Heart right ventricle (tissue), 16 donors: Measurements from ENCODE around the gene OR2AT4. TPM values are rescaled to one million over a fixed set of nuclear protein-coding genes. Genes with fewer than 3 reads are reported as not detected.
"Not testable (repeated sequence)": the region's sequence is repeated elsewhere in the genome, so short reads cannot be mapped to it uniquely, and the experiment has no call there.

Source experiments
- ATAC-seq, 8 donors: fragments of 200-7000 bp; cut with Tn5 transposase; one replicate each; pipeline ENCODE4 v1.9.1; 2020; ENCODE audit warnings: mild to moderate bottlenecking in 8 of 8, moderate library complexity in 8 of 8, moderate number of reproducible peaks in 1 of 8
- DNase-seq, 2 donors: peaks; one replicate each; pipeline ENCODE4 v3.0.0-alpha.2; 2020
- H3K27ac ChIP-seq, 10 donors: fragments of 200-600 bp; sonication (generic) in 2 of 10; one replicate each; pipeline versions ENCODE4 v1.5.0 to v1.8.0; 2020 to 2022; ENCODE audit warnings: mild to moderate bottlenecking in 3 of 10
- H3K27me3 ChIP-seq, 7 donors: fragments of 200-600 bp; one replicate each; pipeline ENCODE4 v1.8.0; 2021 to 2022; ENCODE audit warnings: mild to moderate bottlenecking in 2 of 7
- H3K36me3 ChIP-seq, 9 donors: fragments of 200-600 bp; sonication (generic) in 1 of 9; one replicate each; pipeline versions ENCODE4 v1.5.0 to v1.8.0; 2020 to 2022; ENCODE audit warnings: mild to moderate bottlenecking in 2 of 9
- H3K4me1 ChIP-seq, 9 donors: fragments of 200-600 bp; sonication (generic) in 1 of 9; one replicate each; pipeline versions ENCODE4 v1.5.0 to v1.8.0; 2020 to 2022; ENCODE audit warnings: mild to moderate bottlenecking in 4 of 9
- H3K4me3 ChIP-seq, 10 donors: fragments of 200-600 bp; sonication (generic) in 2 of 10; one replicate each; pipeline versions ENCODE4 v1.5.0 to v1.8.0; 2020 to 2022; ENCODE audit warnings: mild to moderate bottlenecking in 7 of 10, moderate library complexity in 2 of 10
- H3K9me3 ChIP-seq, 11 donors: fragments of 200-600 bp in 10 of 11; sonication (generic) in 2 of 11; one replicate each; pipeline versions ENCODE4 v1.5.0 to v1.8.0; 2013 to 2022; ENCODE audit warnings: mild to moderate bottlenecking in 2 of 11, control low read depth in 1 of 11, moderate library complexity in 1 of 11
- CTCF ChIP-seq, 9 donors: fragments of 200-600 bp; sonication (generic) in 2 of 9; IDR thresholded peaks; one replicate each; pipeline versions ENCODE4 v1.5.0 to v1.8.0; 2021 to 2022; ENCODE audit warnings: antibody characterized with exemption in 9 of 9, mild to moderate bottlenecking in 5 of 9, moderate library complexity in 1 of 9
- WGBS, 2 donors: extraction: QIAGEN DNeasy Blood & Tissue Kit; methylation state at CpG; one replicate each; pipeline ENCODE4 v1.1.7; 2013; ENCODE audit warnings: inconsistent platforms in 1 of 2; 5-methylcytosine and 5-hydroxymethylcytosine counted together
- intact Hi-C, 10 donors: fragments of 100-400 bp; cut with DNase I; formaldehyde crosslinking; loops; one replicate each; pipeline versions ENCODE4 v1.11.1 to v1.14.2; 2022
- polyA plus RNA-seq, 2 donors: library from polyadenylated mRNA; stranded (reverse); fragments of 200-250 nt; gene quantifications; one replicate each; pipeline ENCODE4 v1.2.3, GENCODE V29; 2013
- total RNA-seq, 10 donors: library from RNA; stranded (reverse); fragmentation: NEBNext Ultra II Directional in 3 of 10; extraction: Animal tissue kit (Norgen Biotek cat#: 25700) in 3 of 10; gene quantifications; one replicate each; pipeline versions ENCODE4 v1.2.1 to v1.2.4, GENCODE V29; 2021 to 2023
- donor health status: Arrhythmogenic right ventricular cardiomyopathy.
- donor health status: ischemic (EF 13 %, LVEDD 7.1; RV severe dilation, severe dysfunction).
- donor health status: healthy with polysubstance abuse.
- donor health status: DM: no; HTN: yes; CAD: no.
- donor health status: DM: no; HTN: no; CAD: no.
- donor health status: ischemic (EF 25% LVEDD 6.9; RV normal size, moderate dysfunction).
- donor health status: ischemic (EF 25% LVEDD 5.7; RV mildly dilated, moderate dysfunction).
- donor health status: healthy.
- donor health status: DM: yes; HTN: yes; CAD: no.
- donor health status: Ischemic cardiomyopathy.
- donor health status: ischemic (EF 35%, LVEDD 5.7; RV mildly dilated, moderate dysfunction).
- donor health status: nonischemic (EF 11% LVEDD 7.7; RV severe dilation, severe dysfunction).
- donor health status: DM: yes; HTN: yes; CAD: no.
- donor health status: PGD.
- donor health status: ischemic (EF 29% LVEDD 5.4; RV normal size, mild dysfunction).
- donor health status: nonischemic (EF 23%, LVEDD 6.1; RV moderate dilation, normal function).

Gene OR2AT4
- total and polyA plus RNA-seq, 12 donors: not detected

DNA sequence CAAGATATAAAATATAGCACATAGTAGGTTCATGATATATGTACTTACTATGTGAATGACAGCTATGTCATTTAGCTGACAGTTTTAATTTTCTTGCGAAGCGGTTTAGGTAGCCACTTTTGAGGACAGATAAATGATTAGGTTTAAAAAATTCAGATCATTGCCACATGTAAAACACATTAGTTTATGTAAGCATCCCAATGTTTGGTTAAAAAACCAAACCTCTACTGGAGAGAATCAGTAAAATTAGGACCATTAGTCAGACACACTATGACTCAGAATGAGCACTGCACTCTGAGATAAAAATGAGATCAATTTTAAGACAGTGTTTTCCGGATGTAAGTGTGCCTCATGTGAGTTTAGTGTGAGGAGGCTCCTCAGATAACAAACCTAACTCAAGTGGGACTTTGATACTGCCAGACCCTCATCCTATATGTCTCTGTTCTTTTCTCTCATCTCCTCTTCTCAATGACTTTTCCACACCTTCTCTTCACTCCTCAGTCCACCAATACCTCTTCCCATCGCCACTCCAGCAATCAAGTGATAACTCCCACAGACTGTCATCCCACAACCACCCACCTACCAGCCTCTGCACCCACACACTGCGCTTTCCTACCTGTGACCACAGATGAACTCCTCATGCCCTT lies 6.8 kb upstream of the OR2AT4 start:
- WGBS, 2 donors: 69 to 72% methylated on average over 5 of the region's 5 CpGs
- no peaks in the 10 kb centered on the region for H3K36me3 ChIP-seq
- H3K27me3 ChIP-seq: peaks cover 0 to 35% (median 0%) of the 10 kb centered on the region in 7 donors
- TF ChIP-seq CTCF (IDR thresholded peaks at IDR 0.05): no peak
- H3K9me3 ChIP-seq: peaks cover 0 to 9% (median 0%) of the 10 kb centered on the region in 11 donors
- no peak overlapping the region for H3K4me3 ChIP-seq
- H3K27ac ChIP-seq: no peak overlapping the region
- DNase-seq (no peak), ATAC-seq (no peak)
- no peaks in the 10 kb centered on the region for H3K4me1 ChIP-seq
- intact Hi-C loops: no loop called here

DNA sequence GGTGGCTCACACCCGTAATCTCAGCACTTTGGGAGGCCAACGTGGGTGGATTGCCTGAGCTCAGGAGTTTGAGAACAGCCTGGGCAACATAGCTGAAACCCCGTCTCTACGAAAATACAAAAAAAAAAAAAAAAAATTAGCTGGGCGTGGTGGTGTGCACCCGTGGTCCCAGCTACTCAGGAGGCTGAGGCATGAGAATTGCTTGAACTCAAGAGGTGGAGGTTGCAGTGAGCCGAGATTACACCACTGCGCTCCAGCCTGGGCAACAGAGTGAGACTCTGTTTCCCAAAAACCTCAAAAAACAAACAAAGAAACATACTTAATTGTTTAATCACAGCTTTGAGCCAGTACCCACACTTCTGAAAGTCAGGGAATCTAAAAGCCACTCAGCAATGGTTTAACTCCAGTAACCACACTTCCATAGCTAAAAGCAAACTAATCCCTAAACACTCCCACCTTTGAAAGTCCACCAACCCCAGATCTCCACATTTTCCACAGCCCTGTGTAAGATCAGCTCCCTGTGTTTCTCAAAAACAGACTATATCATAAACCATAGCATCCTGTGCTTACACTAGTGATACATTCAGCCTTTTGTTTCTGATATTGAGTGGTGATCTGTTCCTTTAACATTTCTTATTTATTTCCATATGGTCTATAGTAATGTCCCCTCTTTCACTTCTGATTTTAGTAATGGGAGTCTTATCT lies 4.9 kb upstream of the OR2AT4 start:
- TF ChIP-seq CTCF (IDR thresholded peaks at IDR 0.05): no peak
- no peak overlapping the region for H3K27ac ChIP-seq
- intact Hi-C loops: no loop called here
- ATAC-seq (no peak), DNase-seq (no peak)
- WGBS, 2 donors: 80 to 86% methylated on average over 8 of the region's 8 CpGs
- H3K4me3 ChIP-seq: no peak overlapping the region
- no peaks in the 10 kb centered on the region for H3K36me3 ChIP-seq
- peaks cover 0 to 9% (median 0%) of the 10 kb centered on the region in 11 donors for H3K9me3 ChIP-seq
- no peaks in the 10 kb centered on the region for H3K4me1 ChIP-seq
- peaks cover 0 to 52% (median 6%) of the 10 kb centered on the region in 7 donors for H3K27me3 ChIP-seq

DNA sequence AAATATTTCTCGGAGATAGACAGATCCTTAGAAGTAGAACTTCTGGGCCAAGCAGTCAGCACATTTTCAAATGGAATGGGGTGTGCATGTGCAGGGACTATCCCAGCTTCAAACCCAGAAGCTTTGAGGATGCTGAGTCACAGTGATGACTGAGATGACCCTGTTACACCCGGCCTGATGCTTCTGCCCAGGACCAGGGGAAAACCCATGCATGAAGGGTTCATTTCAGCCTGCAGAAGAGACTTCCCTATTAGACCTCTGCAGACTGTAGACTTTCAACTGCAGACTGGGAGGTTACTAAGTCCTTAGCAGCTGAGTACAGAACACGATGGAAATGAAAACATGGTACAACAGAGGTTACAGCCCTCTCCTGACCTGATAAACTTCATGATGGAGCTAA lies 3.6 kb upstream of the OR2AT4 start:
- no peak for DNase-seq
- intact Hi-C loops: no loop called here
- ATAC-seq: peak in 1 of 8 donors; percentile 2
- Histone ChIP-seq H3K4me3 (no peak overlapping the region), H3K4me1 (no peaks in the 10 kb centered on the region), H3K9me3 (peaks cover 0 to 9% (median 0%) of the 10 kb centered on the region in 11 donors), H3K27me3 (peaks cover 0 to 62% (median 13%) of the 10 kb centered on the region in 7 donors), H3K36me3 (no peaks in the 10 kb centered on the region), H3K27ac (no peak overlapping the region)
- no peak for TF ChIP-seq CTCF (IDR thresholded peaks at IDR 0.05)
- 45 to 56% methylated on average over 3 of the region's 3 CpGs for WGBS, 2 donors

DNA sequence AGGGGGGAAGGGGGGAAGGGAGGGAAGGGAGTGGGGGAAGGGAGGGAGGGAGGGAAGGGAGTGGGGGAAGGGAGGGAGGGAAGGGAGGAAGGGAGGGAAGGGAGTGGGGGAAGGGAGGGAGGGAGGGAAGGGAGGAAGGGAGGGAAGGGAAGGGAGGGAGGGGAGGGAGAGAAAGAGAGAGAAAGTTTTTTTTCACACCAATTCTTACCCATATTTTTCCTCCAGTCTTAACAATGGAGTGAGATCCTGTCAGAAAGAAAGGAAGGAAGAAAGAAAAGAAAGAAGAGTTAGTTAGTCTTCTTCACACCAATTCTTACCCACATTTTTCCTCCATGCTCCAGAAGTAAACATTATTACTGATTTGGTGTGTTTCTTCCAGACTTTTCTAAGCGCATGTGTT lies 3.0 kb upstream of the OR2AT4 start:
- peaks cover 0 to 62% (median 15%) of the 10 kb centered on the region in 7 donors for H3K27me3 ChIP-seq
- H3K4me1 ChIP-seq: no peaks in the 10 kb centered on the region
- H3K27ac ChIP-seq: no peak overlapping the region
- no peak for TF ChIP-seq CTCF (IDR thresholded peaks at IDR 0.05)
- H3K4me3 ChIP-seq: no peak overlapping the region
- peaks cover 0 to 9% (median 0%) of the 10 kb centered on the region in 11 donors for H3K9me3 ChIP-seq
- 95 to 100% methylated on average over 1 of the region's 1 CpG for WGBS, 2 donors
- DNase-seq (no peak), ATAC-seq (no peak)
- intact Hi-C loops: no loop called here
- no peaks in the 10 kb centered on the region for H3K36me3 ChIP-seq

DNA sequence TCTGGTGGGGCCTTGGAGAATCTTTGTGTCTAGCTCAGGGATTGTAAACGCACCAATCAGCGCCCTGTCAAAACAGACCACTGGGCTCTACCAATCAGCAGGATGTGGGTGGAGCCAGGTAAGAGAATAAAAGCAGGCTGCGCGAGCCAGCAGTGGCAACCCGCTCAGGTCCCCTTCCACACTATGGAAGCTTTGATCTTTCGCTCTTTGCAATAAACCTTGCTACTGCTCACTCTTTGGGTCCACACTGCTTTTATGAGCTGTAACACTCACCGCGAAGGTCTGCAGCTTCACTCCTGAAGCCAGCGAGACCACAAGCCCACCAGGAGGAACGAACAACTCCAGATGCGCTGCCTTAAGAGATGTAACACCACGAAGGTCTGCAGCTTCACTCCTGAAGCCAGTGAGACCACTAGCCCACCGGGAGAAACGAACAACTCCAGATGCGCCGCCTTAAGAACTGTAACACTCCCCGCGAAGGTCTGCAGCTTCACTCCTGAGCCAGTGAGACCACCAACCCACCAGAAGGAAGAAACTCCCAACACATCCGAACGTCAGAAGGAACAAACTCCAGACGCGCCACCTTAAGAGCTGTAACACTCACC lies 2.3 kb upstream of the OR2AT4 start:
- DNase-seq, H3K36me3 ChIP-seq, H3K4me3 ChIP-seq, H3K27ac ChIP-seq, intact Hi-C loops, ATAC-seq, H3K4me1 ChIP-seq, H3K9me3 ChIP-seq: not testable (repeated sequence)
- peaks cover 0 to 66% (median 16%) of the 10 kb centered on the region in 7 donors for H3K27me3 ChIP-seq
- 89 to 93% methylated on average over 22 of the region's 22 CpGs for WGBS, 2 donors

- H3K9me3 ChIP-seq, DNase-seq, H3K4me1 ChIP-seq, H3K4me3 ChIP-seq, H3K36me3 ChIP-seq, H3K27ac ChIP-seq, ATAC-seq, intact Hi-C loops: not testable (repeated sequence)
- H3K27me3 ChIP-seq: peaks cover 0 to 66% (median 16%) of the 10 kb centered on the region in 7 donors
- WGBS, 2 donors: 94 to 96% methylated on average over 20 to 21 of the region's 21 CpGs
These were observed 1.5 kb upstream of the OR2AT4 start for GRCh38 chr11:75098181-75098580.
